ENCODE results near the gene SUMO1. TPM values are rescaled to one million over a fixed set of nuclear protein-coding genes. Genes with fewer than 3 reads are reported as not detected.

The SUMO1 gene
- total and polyA plus RNA-seq, 8 donors = 20.4 to 62.3 (median 31.0) TPM

DNA sequence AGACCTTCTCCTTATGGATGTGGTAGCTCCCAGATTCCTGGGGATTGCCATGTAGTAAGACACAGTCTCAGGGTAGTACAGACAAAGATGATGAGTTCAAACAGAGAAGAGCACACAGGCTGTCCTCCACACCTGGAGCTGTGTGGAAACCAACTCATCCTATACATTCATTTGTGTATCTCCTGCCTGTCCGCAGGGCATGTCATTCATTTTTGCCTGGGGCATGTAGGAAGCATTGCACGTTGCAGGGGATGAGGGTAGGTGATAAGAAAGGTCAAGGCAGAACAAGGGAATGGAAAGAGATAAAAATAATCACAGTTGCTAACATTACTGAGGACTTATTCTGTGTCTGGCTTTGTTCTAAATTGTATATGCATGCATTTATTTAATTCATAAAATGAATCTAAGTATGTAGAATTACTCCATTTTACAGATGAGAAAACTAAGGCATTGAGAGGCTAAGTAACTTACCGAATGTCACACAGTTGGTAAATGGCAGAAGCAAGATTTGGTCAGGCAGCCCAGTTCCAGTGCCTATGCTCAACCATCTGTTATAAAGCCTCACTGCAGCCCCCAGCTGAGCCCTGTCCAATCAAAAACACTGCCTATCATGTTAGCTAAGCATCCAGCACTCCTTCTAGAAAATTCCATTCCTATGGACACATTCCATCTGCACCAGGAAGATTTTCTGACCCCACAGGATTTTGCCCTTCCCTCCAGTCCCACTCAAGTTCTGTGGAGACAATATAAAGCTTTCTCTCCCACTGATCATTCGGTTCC, 81.0 kb downstream of the SUMO1 start:
- no peak for TF ChIP-seq CTCF (IDR thresholded peaks at IDR 0.05)
- FAIRE-seq (no peak), DNase-seq (no peak), ATAC-seq (no peak)
- no peaks in the 10 kb centered on the region for H3K36me3 ChIP-seq
- no peak overlapping the region for H3K4me3 ChIP-seq
- intact Hi-C loops (cut with DNase I) = no loop called here
- H3K27ac ChIP-seq = no peak overlapping the region
- no peaks in the 10 kb centered on the region for H3K4me1 ChIP-seq
- no peaks in the 10 kb centered on the region for H3K9me3 ChIP-seq
- WGBS, 2 donors = 49 to 65% methylated on average over 4 of the region's 4 CpGs
- H3K27me3 ChIP-seq = no peaks in the 10 kb centered on the region

Other genes with a start within 250 kb of the SUMO1 start
- gene FZD7, start 204.7 kb downstream of the SUMO1 start, total RNA-seq = 1 to 10 TPM in 3 of 6 donors, under 1 TPM in 3; 0.60 to 5.2 (median 1.5) TPM
- 1 to 10 TPM in 1 of 2 donors, under 1 TPM in 1; 0.53 to 1.2 TPM for gene FZD7, start 204.7 kb downstream of the SUMO1 start, polyA plus RNA-seq
- not detected for gene KIAA2012, start 165.3 kb downstream of the SUMO1 start, total RNA-seq
- gene KIAA2012, start 165.3 kb downstream of the SUMO1 start, polyA plus RNA-seq = under 1 TPM; 0.04 to 0.09 TPM
- gene NOP58, start 27.2 kb upstream of the SUMO1 start, total RNA-seq = 10 to 100 TPM; 16.6 to 43.2 (median 26.7) TPM
- gene NOP58, start 27.2 kb upstream of the SUMO1 start, polyA plus RNA-seq = 10 to 100 TPM; 67.1 to 92.7 TPM
- 10 to 100 TPM; 10.1 to 30.8 (median 12.8) TPM for gene BMPR2, start 137.7 kb upstream of the SUMO1 start, total RNA-seq
- 1 to 10 TPM; 2.5 to 5.6 TPM for gene BMPR2, start 137.7 kb upstream of the SUMO1 start, polyA plus RNA-seq